H9 (cell line): ENCODE data around the gene PDZRN4. TPM values are rescaled to one million over a fixed set of nuclear protein-coding genes. Genes with fewer than 3 reads are reported as not detected.

Experiments
- DNase-seq: peaks from one replicate; pipeline ENCODE4 v3.0.0-alpha.2; 2017
- H2AFZ ChIP-seq: one replicate; pipeline ENCODE4 v1.6.1; 2013; ENCODE audit warnings: mild to moderate bottlenecking, low read length, control low read depth, moderate library complexity
- H2AK5ac ChIP-seq: 2 replicates; pipeline ENCODE4 v1.6.1; 2013; ENCODE audit warnings: low read length, control low read depth, mixed read lengths; ENCODE audit not compliant: insufficient read length
- H2BK120ac ChIP-seq: one replicate; pipeline ENCODE4 v1.6.1; 2013; ENCODE audit warnings: low read depth, mild to moderate bottlenecking, low read length, control low read depth, inconsistent platforms; ENCODE audit not compliant: poor library complexity, severe bottlenecking
- H2BK12ac ChIP-seq: 2 replicates; pipeline ENCODE4 v1.6.1; 2013; ENCODE audit warnings: low read length, control low read depth, mixed read lengths, low read depth; ENCODE audit not compliant: insufficient read length
- H2BK15ac ChIP-seq: 2 replicates; pipeline ENCODE4 v1.6.1; 2013; ENCODE audit warnings: low read depth, low read length, control low read depth
- H2BK20ac ChIP-seq: one replicate; pipeline ENCODE4 v1.6.1; 2013; ENCODE audit warnings: low read depth, mild to moderate bottlenecking, low read length, control low read depth, inconsistent platforms; ENCODE audit not compliant: poor library complexity, severe bottlenecking
- H2BK5ac ChIP-seq: 2 replicates; pipeline ENCODE4 v1.6.1; 2013; ENCODE audit warnings: low read length, control low read depth, mixed read lengths; ENCODE audit not compliant: insufficient read length
- H3K14ac ChIP-seq: 2 replicates; pipeline ENCODE4 v1.6.1; 2013; ENCODE audit warnings: low read length, control low read depth; ENCODE audit not compliant: insufficient read depth
- H3K18ac ChIP-seq: 2 replicates; pipeline ENCODE4 v1.6.1; 2013; ENCODE audit warnings: low read depth, mild to moderate bottlenecking, mixed read lengths, low read length, control low read depth; ENCODE audit not compliant: insufficient read length
- H3K23ac ChIP-seq: 2 replicates; pipeline ENCODE4 v1.6.1; 2013; ENCODE audit warnings: low read length, control low read depth, mixed read lengths, low read depth; ENCODE audit not compliant: insufficient read length
- H3K23me2 ChIP-seq: 2 replicates; pipeline ENCODE4 v1.6.1; 2013; ENCODE audit warnings: low read depth, mild to moderate bottlenecking, mixed read lengths, low read length, control low read depth; ENCODE audit not compliant: insufficient read length, poor library complexity, severe bottlenecking
- H3K27ac ChIP-seq: 2 replicates; pipeline ENCODE4 v1.5.1; 2013; ENCODE audit warnings: low read length, control low read depth, mixed read lengths, low read depth; ENCODE audit not compliant: insufficient read length
- H3K27me3 ChIP-seq: 2 replicates; pipeline ENCODE4 v1.6.1; 2013; ENCODE audit warnings: low read length, control low read depth, inconsistent platforms; ENCODE audit not compliant: insufficient read depth
- H3K4ac ChIP-seq: 2 replicates; pipeline ENCODE4 v1.6.1; 2013; ENCODE audit warnings: low read depth, mild to moderate bottlenecking, control low read depth, inconsistent platforms, low read length, moderate library complexity
- H3K4me1 ChIP-seq: 2 replicates; pipeline ENCODE4 v1.6.1; 2013; ENCODE audit warnings: low read length, control low read depth, inconsistent platforms; ENCODE audit not compliant: insufficient read depth
- H3K4me2 ChIP-seq: 2 replicates; pipeline ENCODE4 v1.6.1; 2013; ENCODE audit warnings: low read length, control low read depth, mixed read lengths; ENCODE audit not compliant: insufficient read length, insufficient read depth
- H3K56ac ChIP-seq: 2 replicates; pipeline ENCODE4 v1.6.1; 2013; ENCODE audit warnings: low read depth, mild to moderate bottlenecking, mixed read lengths, low read length, control low read depth; ENCODE audit not compliant: insufficient read length
- H3K79me1 ChIP-seq: 2 replicates; pipeline ENCODE4 v1.6.1; 2013; ENCODE audit warnings: low read depth, mild to moderate bottlenecking, moderate library complexity, low read length, control low read depth, inconsistent platforms; ENCODE audit not compliant: insufficient read depth, poor library complexity, severe bottlenecking
- H3K79me2 ChIP-seq: 2 replicates; pipeline ENCODE4 v1.6.1; 2013; ENCODE audit warnings: low read length, control low read depth, inconsistent platforms; ENCODE audit not compliant: insufficient read depth
- H3K9ac ChIP-seq: 2 replicates; pipeline ENCODE4 v1.6.1; 2013; ENCODE audit warnings: low read length, control low read depth, mixed read lengths; ENCODE audit not compliant: insufficient read length; ENCODE audit errors: extremely low read depth
- H3K9me3 ChIP-seq: one replicate; pipeline ENCODE4 v1.6.1; 2013; ENCODE audit warnings: low read depth, low read length, inconsistent platforms; ENCODE audit not compliant: control insufficient read depth
- H3T11ph ChIP-seq: one replicate; pipeline ENCODE4 v1.6.1; 2013; ENCODE audit warnings: mild to moderate bottlenecking, low read length, control low read depth, inconsistent platforms
- H4K20me1 ChIP-seq: one replicate; pipeline ENCODE4 v1.6.1; 2013; ENCODE audit not compliant: control insufficient read depth, insufficient read length, insufficient read depth
- H4K5ac ChIP-seq: 2 replicates; pipeline ENCODE4 v1.6.1; 2013; ENCODE audit warnings: low read depth, mild to moderate bottlenecking, mixed read lengths, low read length, control low read depth; ENCODE audit not compliant: insufficient read length
- H4K8ac ChIP-seq: replicated peaks from 2 replicates; pipeline ENCODE4 v1.6.1; 2013; ENCODE audit warnings: low read length, control low read depth, mixed read lengths, low read depth; ENCODE audit not compliant: insufficient read length
- H4K91ac ChIP-seq: 2 replicates; pipeline ENCODE4 v1.6.1; 2013; ENCODE audit warnings: low read depth, mild to moderate bottlenecking, moderate library complexity, mixed read lengths, low read length, control low read depth; ENCODE audit not compliant: insufficient read length
- H3K27ac Mint-ChIP-seq, 3 experiments: 2 replicates in 2 of 3; 3 replicates in 1 of 3; pipeline ENCODE4 v1.8.0; 2020 to 2021; ENCODE audit warnings: mixed read lengths in 3 of 3, mild to moderate bottlenecking in 1 of 3, moderate library complexity in 1 of 3
- H3K27me3 Mint-ChIP-seq: 2 replicates; pipeline ENCODE4 v1.8.0; 2021; ENCODE audit warnings: low read depth, mild to moderate bottlenecking, moderate library complexity, mixed read lengths
- H3K36me3 Mint-ChIP-seq, 3 experiments: 2 replicates in 2 of 3; 3 replicates in 1 of 3; pipeline ENCODE4 v1.8.0; 2020 to 2021; ENCODE audit warnings: low read depth in 3 of 3, mixed read lengths in 3 of 3; ENCODE audit not compliant: insufficient read depth in 1 of 3
- H3K4me1 Mint-ChIP-seq, 2 experiments: 2 replicates each; pipeline ENCODE4 v1.8.0; 2020; ENCODE audit warnings: mixed read lengths in 2 of 2
- H3K4me3 Mint-ChIP-seq, 2 experiments: 2 replicates in 1 of 2; 3 replicates in 1 of 2; pipeline ENCODE4 v1.8.0; 2020 to 2021; ENCODE audit warnings: mild to moderate bottlenecking in 2 of 2, mixed read lengths in 2 of 2, moderate library complexity in 1 of 2
- H3K9me3 Mint-ChIP-seq, 2 experiments: 2 replicates in 1 of 2; 3 replicates in 1 of 2; pipeline ENCODE4 v1.8.0; 2020; ENCODE audit warnings: mild to moderate bottlenecking in 2 of 2, mixed read lengths in 2 of 2, moderate library complexity in 1 of 2
- WGBS: extraction: QIAGEN DNeasy Blood & Tissue Kit; methylation state at CpG from one replicate; pipeline ENCODE4 v1.1.7; 2013; ENCODE audit warnings: missing lambda C conversion rate, low lambda C conversion rate, mixed read lengths; ENCODE audit not compliant: insufficient read length; ENCODE audit errors: extremely low coverage; 5-methylcytosine and 5-hydroxymethylcytosine counted together
- total RNA-seq: library from RNA; stranded (reverse); gene quantifications from 2 replicates; pipeline ENCODE4 v1.2.1, GENCODE V29; 2021
- TF ChIP-seq, protein P1 (sequence below): fragments of 200-600 bp; sonication (generic); conservative IDR thresholded peaks from 3 replicates; pipeline ENCODE4 v1.8.0; 2021; ENCODE audit warnings: antibody characterized with exemption, mild to moderate bottlenecking

Gene PDZRN4
- total RNA-seq, 1 experiment from 2014 or later: not detected

- H3K4me3 Mint-ChIP-seq: no peak overlapping the region
- no peaks in the 10 kb centered on the region; a peak in 1 of 7 replicates for H3K36me3 Mint-ChIP-seq
- no peaks in the 10 kb centered on the region for H4K20me1 ChIP-seq
- H3K23ac ChIP-seq: no peak overlapping the region
- H3T11ph ChIP-seq: no peak overlapping the region
- no peak overlapping the region for H2BK5ac ChIP-seq
- H2BK120ac ChIP-seq: no peak overlapping the region
- no peaks in the 10 kb centered on the region for H3K4me1 ChIP-seq
- H3K4ac ChIP-seq: no peak overlapping the region
- no peak overlapping the region for H3K27ac Mint-ChIP-seq
- H4K8ac ChIP-seq: no peak overlapping the region
- H3K9ac ChIP-seq: no peak overlapping the region
- H2AFZ ChIP-seq: no peak overlapping the region
- H3K4me1 Mint-ChIP-seq: peaks cover 15 to 18% of the 10 kb centered on the region in 2 experiments
- H2BK15ac ChIP-seq: no peak overlapping the region
- H4K91ac ChIP-seq: no peak overlapping the region
- no peak overlapping the region for H2BK12ac ChIP-seq
- no peaks in the 10 kb centered on the region for H3K27me3 Mint-ChIP-seq
- DNase-seq: no peak
- no peak overlapping the region for H3K18ac ChIP-seq
- no peak overlapping the region for H4K5ac ChIP-seq
- no peak overlapping the region for H2AK5ac ChIP-seq
- H3K4me2 ChIP-seq: no peak overlapping the region
- no peaks in the 10 kb centered on the region for H3K79me1 ChIP-seq
- no peaks in the 10 kb centered on the region for H3K9me3 ChIP-seq
- H3K14ac ChIP-seq: no peak overlapping the region
- no CpG with 5 or more reads among the region's 1 CpG for whole genome bisulfite sequencing
- no peaks in the 10 kb centered on the region for H3K79me2 ChIP-seq
- no peaks in the 10 kb centered on the region for H3K27me3 ChIP-seq
- no peak overlapping the region for H3K56ac ChIP-seq
- H3K27ac ChIP-seq: no peak overlapping the region
- no peaks in the 10 kb centered on the region for H3K9me3 Mint-ChIP-seq
- H2BK20ac ChIP-seq: no peak overlapping the region
- TF ChIP-seq, protein P1, sequence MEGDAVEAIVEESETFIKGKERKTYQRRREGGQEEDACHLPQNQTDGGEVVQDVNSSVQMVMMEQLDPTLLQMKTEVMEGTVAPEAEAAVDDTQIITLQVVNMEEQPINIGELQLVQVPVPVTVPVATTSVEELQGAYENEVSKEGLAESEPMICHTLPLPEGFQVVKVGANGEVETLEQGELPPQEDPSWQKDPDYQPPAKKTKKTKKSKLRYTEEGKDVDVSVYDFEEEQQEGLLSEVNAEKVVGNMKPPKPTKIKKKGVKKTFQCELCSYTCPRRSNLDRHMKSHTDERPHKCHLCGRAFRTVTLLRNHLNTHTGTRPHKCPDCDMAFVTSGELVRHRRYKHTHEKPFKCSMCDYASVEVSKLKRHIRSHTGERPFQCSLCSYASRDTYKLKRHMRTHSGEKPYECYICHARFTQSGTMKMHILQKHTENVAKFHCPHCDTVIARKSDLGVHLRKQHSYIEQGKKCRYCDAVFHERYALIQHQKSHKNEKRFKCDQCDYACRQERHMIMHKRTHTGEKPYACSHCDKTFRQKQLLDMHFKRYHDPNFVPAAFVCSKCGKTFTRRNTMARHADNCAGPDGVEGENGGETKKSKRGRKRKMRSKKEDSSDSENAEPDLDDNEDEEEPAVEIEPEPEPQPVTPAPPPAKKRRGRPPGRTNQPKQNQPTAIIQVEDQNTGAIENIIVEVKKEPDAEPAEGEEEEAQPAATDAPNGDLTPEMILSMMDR: no peak
- H3K23me2 ChIP-seq: no peaks in the 10 kb centered on the region
These were observed 37.1 kb downstream of the PDZRN4 start for GRCh38 chr12:41225179-41225578.
